Hepatocyte (in vitro differentiated cells): Measurements from ENCODE around the gene ZEB1.

ENCODE experiments used
- EZH2 ChIP-seq: fragments of 200-600 bp; sonication (generic); IDR thresholded peaks from 2 replicates; pipeline ENCODE4 v1.6.1; 2016; ENCODE audit warnings: antibody characterized with exemption, mild to moderate bottlenecking, borderline replicate concordance
- EZH2phosphoT487 ChIP-seq: fragments of 200-600 bp; sonication (generic); IDR thresholded peaks from one replicate; pipeline ENCODE4 v1.6.1; 2018; ENCODE audit warnings: antibody characterized with exemption, mild to moderate bottlenecking, low read depth, moderate library complexity; ENCODE audit not compliant: unreplicated experiment, severe bottlenecking
- TF ChIP-seq, protein P1 (sequence below): fragments of 200-600 bp; sonication (generic); IDR thresholded peaks from 2 replicates; pipeline ENCODE4 v1.5.1; 2016; ENCODE audit warnings: antibody characterized with exemption, mild to moderate bottlenecking; ENCODE audit not compliant: poor library complexity

- TF ChIP-seq, protein P1, sequence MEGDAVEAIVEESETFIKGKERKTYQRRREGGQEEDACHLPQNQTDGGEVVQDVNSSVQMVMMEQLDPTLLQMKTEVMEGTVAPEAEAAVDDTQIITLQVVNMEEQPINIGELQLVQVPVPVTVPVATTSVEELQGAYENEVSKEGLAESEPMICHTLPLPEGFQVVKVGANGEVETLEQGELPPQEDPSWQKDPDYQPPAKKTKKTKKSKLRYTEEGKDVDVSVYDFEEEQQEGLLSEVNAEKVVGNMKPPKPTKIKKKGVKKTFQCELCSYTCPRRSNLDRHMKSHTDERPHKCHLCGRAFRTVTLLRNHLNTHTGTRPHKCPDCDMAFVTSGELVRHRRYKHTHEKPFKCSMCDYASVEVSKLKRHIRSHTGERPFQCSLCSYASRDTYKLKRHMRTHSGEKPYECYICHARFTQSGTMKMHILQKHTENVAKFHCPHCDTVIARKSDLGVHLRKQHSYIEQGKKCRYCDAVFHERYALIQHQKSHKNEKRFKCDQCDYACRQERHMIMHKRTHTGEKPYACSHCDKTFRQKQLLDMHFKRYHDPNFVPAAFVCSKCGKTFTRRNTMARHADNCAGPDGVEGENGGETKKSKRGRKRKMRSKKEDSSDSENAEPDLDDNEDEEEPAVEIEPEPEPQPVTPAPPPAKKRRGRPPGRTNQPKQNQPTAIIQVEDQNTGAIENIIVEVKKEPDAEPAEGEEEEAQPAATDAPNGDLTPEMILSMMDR: no peak
- no peak for TF ChIP-seq EZH2phosphoT487
- TF ChIP-seq EZH2: no peak
Measured at GRCh38 chr10:31270954-31271353, 48.1 kb upstream of the ZEB1 start.
